H1 (cell line): Measurements from ENCODE around the gene DPYD. TPM values are rescaled to one million over a fixed set of nuclear protein-coding genes. Genes with fewer than 3 reads are reported as not detected.

Source experiments
- CTCF ChIA-PET: fragments of 300-600 bp; sonication (Branson Sonifier 250); formaldehyde crosslinking; loops from one replicate; lab custom pipeline; 2021; ENCODE audit not compliant: partially characterized antibody; lab: Charles Lee
- POLR2A ChIA-PET: fragments of 300-600 bp; sonication (Branson Sonifier 250); formaldehyde crosslinking; loops from one replicate; lab custom pipeline; 2021; ENCODE audit warnings: inconsistent platforms; ENCODE audit not compliant: partially characterized antibody; lab: Charles Lee
- DNase-seq, 2 experiments: peaks; one replicate each; pipeline versions ENCODE4 v3.0.0 to v3.0.0-alpha.2; 2010 to 2022; ENCODE audit warnings: low spot score in 2 of 2, low read depth in 1 of 2, mixed read lengths in 1 of 2
- FAIRE-seq: peaks from 2 replicates; lab custom pipeline; 2011; peaks lifted over from hg19 to GRCh38; lab: Jason Lieb, UNC
- H2AFZ ChIP-seq: 2 replicates; pipeline ENCODE4 v1.8.1; 2012; ENCODE audit warnings: low read length, inconsistent platforms
- H2AK5ac ChIP-seq: 2 replicates; pipeline ENCODE4 v1.6.1; 2013; ENCODE audit warnings: low read depth, low read length
- H2BK120ac ChIP-seq: replicated peaks from 2 replicates; pipeline ENCODE3; 2013; ENCODE audit warnings: low read depth, low read length, inconsistent platforms
- H2BK12ac ChIP-seq: 2 replicates; pipeline ENCODE4 v1.6.1; 2013; ENCODE audit warnings: low read depth, low read length
- H2BK15ac ChIP-seq: 2 replicates; pipeline ENCODE4 v1.6.1; 2013; ENCODE audit warnings: low read length
- H2BK20ac ChIP-seq: 2 replicates; pipeline ENCODE4 v1.6.1; 2013; ENCODE audit warnings: low read length
- H2BK5ac ChIP-seq: 2 replicates; pipeline ENCODE4 v1.6.1; 2013; ENCODE audit warnings: low read depth, low read length
- H3K14ac ChIP-seq: 2 replicates; pipeline ENCODE4 v1.6.1; 2013; ENCODE audit warnings: inconsistent platforms; ENCODE audit not compliant: insufficient read length
- H3K18ac ChIP-seq: 2 replicates; pipeline ENCODE4 v1.6.1; 2013; ENCODE audit warnings: low read length; ENCODE audit errors: extremely low read depth
- H3K23ac ChIP-seq: 2 replicates; pipeline ENCODE4 v1.6.1; 2013; ENCODE audit warnings: inconsistent platforms; ENCODE audit not compliant: insufficient read length
- H3K23me2 ChIP-seq: 2 replicates; pipeline ENCODE4 v1.6.1; 2013; ENCODE audit warnings: low read depth, low read length
- H3K27ac ChIP-seq: 2 replicates; pipeline ENCODE4 v1.6.1; 2011; ENCODE audit warnings: low read depth, low read length, inconsistent platforms
- H3K27me3 ChIP-seq, 4 experiments: replicated peaks in 1 of 4; 1 replicate in 1 of 4; 2 replicates in 3 of 4; pipeline versions ENCODE4 v1.6.1 to v1.8.1; 2011 to 2013; ENCODE audit warnings: low read length in 3 of 4, mild to moderate bottlenecking in 3 of 4, inconsistent platforms in 2 of 4, mixed read lengths in 2 of 4, moderate library complexity in 1 of 4; ENCODE audit not compliant: control insufficient read depth in 3 of 4, insufficient read depth in 3 of 4; ENCODE audit errors: extremely low read depth in 1 of 4
- H3K36me3 ChIP-seq, 4 experiments: 2 replicates each; pipeline versions ENCODE4 v1.6.1 to v1.8.1; 2011 to 2013; ENCODE audit warnings: mild to moderate bottlenecking in 4 of 4, low read length in 3 of 4, moderate library complexity in 2 of 4, control low read depth in 1 of 4, inconsistent platforms in 1 of 4; ENCODE audit not compliant: insufficient read depth in 4 of 4, control insufficient read depth in 2 of 4
- H3K4ac ChIP-seq: replicated peaks from 2 replicates; pipeline ENCODE3; 2013; ENCODE audit warnings: low read length, low read depth, mixed read lengths, inconsistent platforms; ENCODE audit not compliant: insufficient read length
- H3K4me1 ChIP-seq, 4 experiments: replicated peaks in 1 of 4; 1 replicate in 1 of 4; 2 replicates in 3 of 4; pipeline versions ENCODE4 v1.6.1 to v1.8.1; 2011 to 2013; ENCODE audit warnings: low read length in 3 of 4, inconsistent platforms in 2 of 4, mixed read lengths in 1 of 4; ENCODE audit not compliant: insufficient read depth in 4 of 4, control insufficient read depth in 3 of 4
- H3K4me2 ChIP-seq, 2 experiments: 2 replicates each; pipeline versions ENCODE4 v1.6.1 to v1.8.1; 2011 to 2013; ENCODE audit warnings: low read depth in 2 of 2, low read length in 2 of 2, control low read depth in 1 of 2, inconsistent platforms in 1 of 2, mild to moderate bottlenecking in 1 of 2; ENCODE audit not compliant: insufficient read depth in 1 of 2
- H3K4me3 ChIP-seq, 4 experiments: fragments of 200-600, 300-600 bp in 1 of 4; sonication (generic), shearing (Covaris generic), sonication (Bioruptor Twin) in 1 of 4; 2 replicates each; pipeline versions ENCODE4 v1.5.1 to v1.8.1; 2011 to 2016; ENCODE audit warnings: low read length in 4 of 4, low read depth in 3 of 4, control low read depth in 2 of 4, inconsistent platforms in 2 of 4, mild to moderate bottlenecking in 2 of 4, mixed read lengths in 1 of 4, moderate library complexity in 1 of 4; ENCODE audit not compliant: insufficient read depth in 2 of 4; ENCODE audit errors: extremely low read depth in 1 of 4
- H3K56ac ChIP-seq: replicated peaks from 2 replicates; pipeline ENCODE3; 2013; ENCODE audit warnings: low read depth, mild to moderate bottlenecking, mixed read lengths, low read length, inconsistent platforms; ENCODE audit not compliant: insufficient read length
- H3K79me1 ChIP-seq: 2 replicates; pipeline ENCODE4 v1.6.1; 2013; ENCODE audit warnings: low read depth, low read length, control low read depth
- H3K79me2 ChIP-seq, 2 experiments: 2 replicates each; pipeline versions ENCODE4 v1.6.1 to v1.8.1; 2012 to 2013; ENCODE audit warnings: low read length in 2 of 2, mild to moderate bottlenecking in 2 of 2, inconsistent platforms in 1 of 2; ENCODE audit not compliant: insufficient read depth in 2 of 2, control insufficient read depth in 1 of 2
- H3K9ac ChIP-seq, 4 experiments: replicated peaks in 1 of 4; 1 replicate in 1 of 4; 2 replicates in 3 of 4; pipeline versions ENCODE4 v1.6.1 to v1.8.1; 2011 to 2013; ENCODE audit warnings: low read depth in 3 of 4, low read length in 3 of 4, control low read depth in 2 of 4, mild to moderate bottlenecking in 2 of 4, moderate library complexity in 2 of 4, inconsistent platforms in 1 of 4; ENCODE audit errors: extremely low read depth in 1 of 4
- H3K9me3 ChIP-seq, 2 experiments: 2 replicates each; pipeline versions ENCODE4 v1.6.1 to v1.8.1; 2012 to 2013; ENCODE audit warnings: mild to moderate bottlenecking in 2 of 2, moderate library complexity in 2 of 2, control low read depth in 1 of 2, inconsistent platforms in 1 of 2, low read depth in 1 of 2, low read length in 1 of 2, mixed read lengths in 1 of 2; ENCODE audit not compliant: insufficient read depth in 2 of 2
- H4K20me1 ChIP-seq, 2 experiments: replicated peaks in 1 of 2; 2 replicates each; pipeline versions ENCODE3 to v1.8.1; 2011 to 2013; ENCODE audit warnings: inconsistent platforms in 2 of 2, low read length in 2 of 2, mild to moderate bottlenecking in 1 of 2; ENCODE audit not compliant: insufficient read depth in 2 of 2, control insufficient read depth in 1 of 2
- H4K5ac ChIP-seq: 2 replicates; pipeline ENCODE4 v1.6.1; 2013; ENCODE audit warnings: low read length, low read depth, mixed read lengths, inconsistent platforms; ENCODE audit not compliant: insufficient read length
- H4K8ac ChIP-seq: 2 replicates; pipeline ENCODE4 v1.8.0; 2013; ENCODE audit warnings: mild to moderate bottlenecking, moderate library complexity, low read length, inconsistent platforms; ENCODE audit not compliant: insufficient read depth; ENCODE audit errors: extremely low read depth
- H4K91ac ChIP-seq: replicated peaks from 2 replicates; pipeline ENCODE3; 2013; ENCODE audit warnings: low read length, mixed read lengths, inconsistent platforms; ENCODE audit not compliant: insufficient read length
- CHD2 ChIP-seq: IDR thresholded peaks from 2 replicates; pipeline ENCODE4 v1.6.1; 2012; ENCODE audit warnings: low read length, improper control_type of control experiment
- EGR1 ChIP-seq: IDR thresholded peaks from 2 replicates; pipeline ENCODE4 v1.6.1; 2011; ENCODE audit warnings: low read depth, low read length, borderline replicate concordance
- EP300 ChIP-seq, 2 experiments: IDR thresholded peaks; 1 replicate in 1 of 2; 2 replicates in 1 of 2; pipeline ENCODE4 v1.6.1; 2011 to 2012; ENCODE audit warnings: low read depth in 2 of 2, low read length in 2 of 2, mild to moderate bottlenecking in 2 of 2, borderline replicate concordance in 1 of 2, inconsistent platforms in 1 of 2, moderate library complexity in 1 of 2
- HDAC2 ChIP-seq, 2 experiments: fragments of 300-600 bp in 1 of 2; sonication (generic) in 1 of 2; IDR thresholded peaks; 2 replicates each; pipeline ENCODE4 v1.6.1; 2011 to 2012; ENCODE audit warnings: low read depth in 2 of 2, low read length in 2 of 2, mild to moderate bottlenecking in 2 of 2, moderate library complexity in 2 of 2, borderline replicate concordance in 1 of 2, inconsistent platforms in 1 of 2
- HDAC6 ChIP-seq: IDR thresholded peaks from one replicate; pipeline ENCODE4 v1.7.1; 2012; ENCODE audit warnings: low read depth, mild to moderate bottlenecking, inconsistent platforms, low read length, moderate library complexity
- JUN ChIP-seq: IDR thresholded peaks from 2 replicates; pipeline ENCODE4 v1.6.1; 2011; ENCODE audit warnings: low read depth, mild to moderate bottlenecking, improper control_type of control experiment, low read length
- RBBP5 ChIP-seq: IDR thresholded peaks from 2 replicates; pipeline ENCODE4 v1.7.1; 2012; ENCODE audit warnings: low read depth, mild to moderate bottlenecking, inconsistent platforms, low read length, moderate library complexity, borderline replicate concordance
- RNF2 ChIP-seq: fragments of 200-900, 300-1000 bp; sonication (generic); IDR thresholded peaks from 2 replicates; pipeline ENCODE4 v1.7.1; 2016; ENCODE audit warnings: borderline replicate concordance, low read depth, mild to moderate bottlenecking, antibody characterized with exemption, low read length; ENCODE audit not compliant: poor library complexity, severe bottlenecking; ENCODE audit errors: missing control alignments
- SIRT6 ChIP-seq: IDR thresholded peaks from one replicate; pipeline ENCODE4 v1.7.1; 2012; ENCODE audit warnings: low read length, inconsistent platforms
- SP4 ChIP-seq: IDR thresholded peaks from 2 replicates; pipeline ENCODE4 v1.6.1; 2012; ENCODE audit warnings: low read length, inconsistent platforms
- TBP ChIP-seq: IDR thresholded peaks from 2 replicates; pipeline ENCODE4 v1.6.1; 2011; ENCODE audit warnings: low read depth, low read length, improper control_type of control experiment
- ZNF274 ChIP-seq: IDR thresholded peaks from 2 replicates; pipeline ENCODE4 v1.7.0; 2012; ENCODE audit warnings: low read length, borderline replicate concordance; ENCODE audit errors: extremely low read depth
- WGBS, 2 experiments: shearing (Covaris generic) in 1 of 2; methylation state at CpG; one replicate each; pipeline versions ENCODE4 v1.1.6 to v1.1.7; 2013 to 2015; ENCODE audit warnings: low lambda C conversion rate in 2 of 2, mixed read lengths in 2 of 2, inconsistent platforms in 1 of 2, low coverage in 1 of 2, missing lambda C conversion rate in 1 of 2; ENCODE audit not compliant: insufficient replicate concordance in 2 of 2, insufficient coverage in 1 of 2, insufficient read length in 1 of 2; ENCODE audit errors: extremely low coverage in 1 of 2, missing lambda C conversion rate in 1 of 2; 5-methylcytosine and 5-hydroxymethylcytosine counted together
- polyA plus RNA-seq, 7 experiments: library from polyadenylated mRNA; depleted of rRNA in 3 of 7; stranded (reverse) in 5 of 7; unstranded in 2 of 7; fragments of >200 nt in 5 of 7; fragments of 200-250 nt in 2 of 7; gene quantifications; 1 replicate in 5 of 7; 2 replicates in 1 of 7; 4 replicates in 1 of 7; pipeline versions ENCODE4 v1.2.1 to v1.2.3, GENCODE V29; 2011 to 2013; ENCODE audit warnings: missing spikeins in 2 of 7, mixed read lengths in 2 of 7
- total RNA-seq: library from RNA; stranded (reverse); fragmentation: NEBNext Ultra II Directional; extraction: Animal tissue kit (Norgen Biotek cat#: 25700); gene quantifications from 2 replicates; pipeline ENCODE4 v1.2.1, GENCODE V29; 2021
- TF ChIP-seq, protein P1 (sequence below): IDR thresholded peaks from 2 replicates; pipeline ENCODE4 v1.6.1; 2012; ENCODE audit warnings: low read length, inconsistent platforms

Gene DPYD
- total and polyA plus RNA-seq, 2 of the 8 experiments (the other 6 are each of a cell fraction or from before 2014, with no cell fraction given): 0.29 to 0.73 TPM

DNA sequence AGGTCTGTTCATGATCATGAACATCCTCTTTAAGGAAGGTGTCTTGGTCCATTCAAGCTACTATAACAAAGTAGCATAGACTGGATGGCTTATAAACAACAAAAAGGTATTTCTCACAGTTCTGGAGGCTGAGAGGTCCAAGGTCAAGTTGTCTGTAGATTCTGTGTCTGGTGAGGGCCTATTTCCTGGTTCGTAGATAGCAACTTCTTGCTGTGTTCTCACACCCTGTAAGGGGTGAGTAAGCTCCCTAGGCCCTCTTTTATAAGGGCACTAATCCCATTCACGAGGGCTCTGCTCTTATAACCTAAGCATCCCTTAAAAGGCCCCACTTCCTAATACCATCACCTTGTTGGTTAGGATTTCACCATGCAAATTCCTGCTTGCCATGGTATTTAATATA lies 851.5 kb downstream of the DPYD start:
- ChIA-PET CTCF (no interaction called here), POLR2A (no interaction called here)
- Histone ChIP-seq H3K14ac (no peak overlapping the region), H4K20me1 (no peaks in the 10 kb centered on the region), H3K56ac (no peak overlapping the region), H3K27ac (no peak overlapping the region), H3K9ac (no peak overlapping the region), H3K18ac (no peak overlapping the region), H3K79me2 (no peaks in the 10 kb centered on the region), H2AK5ac (no peak overlapping the region), H2BK120ac (no peak overlapping the region), H4K8ac (no peak overlapping the region), H3K4me2 (no peak overlapping the region), H3K4ac (no peak overlapping the region), H3K9me3 (no peaks in the 10 kb centered on the region), H2BK12ac (no peak overlapping the region), H3K23me2 (no peaks in the 10 kb centered on the region; the same call in 1 of the 2 replicates), H3K23ac (no peak overlapping the region), H3K36me3 (no peaks in the 10 kb centered on the region), H2BK5ac (no peak overlapping the region), H3K4me1 (no peaks in the 10 kb centered on the region), H2AFZ (no peak overlapping the region), H3K79me1 (no peaks in the 10 kb centered on the region), H2BK15ac (no peak overlapping the region), H3K27me3 (no peaks in the 10 kb centered on the region), H3K4me3 (no peak overlapping the region), H4K91ac (no peak overlapping the region), H2BK20ac (no peak overlapping the region), H4K5ac (no peak overlapping the region)
- DNase-seq: no peak
- FAIRE-seq: no peak
- 93% methylated on average over 2 of the region's 2 CpGs; no CpG with 5 or more reads in 1 of the 2 experiments for WGBS, 2 experiments
- no peak for TF ChIP-seq RBBP5
- TF ChIP-seq TBP: no peak
- no peak for TF ChIP-seq SP4
- TF ChIP-seq ZNF274: no peak
- TF ChIP-seq HDAC6: no peak
- TF ChIP-seq CHD2: no peak
- TF ChIP-seq SIRT6: no peak
- TF ChIP-seq EP300 (IDR thresholded peaks at IDR 0.05; ENCODE audit: borderline replicate concordance in 1 of 2, low read depth in 2 of 2, low read length in 2 of 2): no peak
- no peak for TF ChIP-seq HDAC2 (IDR thresholded peaks at IDR 0.05; ENCODE audit: borderline replicate concordance in 1 of 2, low read depth in 2 of 2, low read length in 2 of 2)
- TF ChIP-seq, protein P1, sequence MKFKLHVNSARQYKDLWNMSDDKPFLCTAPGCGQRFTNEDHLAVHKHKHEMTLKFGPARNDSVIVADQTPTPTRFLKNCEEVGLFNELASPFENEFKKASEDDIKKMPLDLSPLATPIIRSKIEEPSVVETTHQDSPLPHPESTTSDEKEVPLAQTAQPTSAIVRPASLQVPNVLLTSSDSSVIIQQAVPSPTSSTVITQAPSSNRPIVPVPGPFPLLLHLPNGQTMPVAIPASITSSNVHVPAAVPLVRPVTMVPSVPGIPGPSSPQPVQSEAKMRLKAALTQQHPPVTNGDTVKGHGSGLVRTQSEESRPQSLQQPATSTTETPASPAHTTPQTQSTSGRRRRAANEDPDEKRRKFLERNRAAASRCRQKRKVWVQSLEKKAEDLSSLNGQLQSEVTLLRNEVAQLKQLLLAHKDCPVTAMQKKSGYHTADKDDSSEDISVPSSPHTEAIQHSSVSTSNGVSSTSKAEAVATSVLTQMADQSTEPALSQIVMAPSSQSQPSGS: no peak
- no peak for TF ChIP-seq RNF2
- no peak for TF ChIP-seq JUN
- no peak for TF ChIP-seq EGR1
